ENCODE measurements around the gene SSU72.

The SSU72 gene

GRCh38 chr1:1606232-1606631, 31.6 kb upstream of the SSU72 start:
- H4K8ac ChIP-seq (ENCODE audit: low read depth, low read length): no peak overlapping the region
- WGBS (ENCODE audit: extremely low coverage, insufficient coverage, low lambda C conversion rate): no CpG with 5 or more reads among the region's 13 CpGs
- no peak overlapping the region for H3K4me2 ChIP-seq (ENCODE audit: low read length)
- H3K4me3 ChIP-seq (ENCODE audit: low read length): no peak overlapping the region
- no peak overlapping the region for H3K27ac ChIP-seq (ENCODE audit: low read depth, low read length)
- no peak overlapping the region for H2BK15ac ChIP-seq (replicated peaks; ENCODE audit: low read depth)
- no peak overlapping the region for H3K56ac ChIP-seq (ENCODE audit: low read length)
- no peak overlapping the region for H2BK120ac ChIP-seq (ENCODE audit: low read depth, low read length)
- no peak overlapping the region for H3K9ac ChIP-seq (ENCODE audit: low read length)
- no peak for DNase-seq
- H3K4ac ChIP-seq (ENCODE audit: low read depth, low read length): no peak overlapping the region
- H4K5ac ChIP-seq (ENCODE audit: low read length): no peak overlapping the region
- H3K23ac ChIP-seq (ENCODE audit: low read length): no peak overlapping the region
- no peak overlapping the region for H2AK5ac ChIP-seq (ENCODE audit: low read length)
- H3K36me3 ChIP-seq (ENCODE audit: control insufficient read depth, insufficient read depth, low read length): no peaks in the 10 kb centered on the region
- H3K79me1 ChIP-seq (ENCODE audit: low read length): no peaks in the 10 kb centered on the region
- H3K4me1 ChIP-seq (ENCODE audit: control insufficient read depth, low read depth, low read length): no peaks in the 10 kb centered on the region
- H2BK5ac ChIP-seq (ENCODE audit: low read length): no peak overlapping the region
- H3K18ac ChIP-seq (ENCODE audit: low read length): no peak overlapping the region
- no peaks in the 10 kb centered on the region for H3K79me2 ChIP-seq (ENCODE audit: control insufficient read depth, insufficient read depth, low read length)
- H3K27me3 ChIP-seq (ENCODE audit: insufficient read depth, low read length, poor library complexity): no peaks in the 10 kb centered on the region

- H3K4me2 ChIP-seq (ENCODE audit: low read length): no peak overlapping the region
- H3K79me2 ChIP-seq (ENCODE audit: control insufficient read depth, insufficient read depth, low read length): no peaks in the 10 kb centered on the region
- H2BK120ac ChIP-seq (ENCODE audit: low read depth, low read length): no peak overlapping the region
- H3K56ac ChIP-seq (ENCODE audit: low read length): no peak overlapping the region
- no peak overlapping the region for H3K9ac ChIP-seq (ENCODE audit: low read length)
- H2AK5ac ChIP-seq (ENCODE audit: low read length): no peak overlapping the region
- WGBS (ENCODE audit: extremely low coverage, insufficient coverage, low lambda C conversion rate): no CpG with 5 or more reads among the region's 17 CpGs
- H4K5ac ChIP-seq (ENCODE audit: low read length): no peak overlapping the region
- H3K36me3 ChIP-seq (ENCODE audit: control insufficient read depth, insufficient read depth, low read length): no peaks in the 10 kb centered on the region
- H3K79me1 ChIP-seq (ENCODE audit: low read length): no peaks in the 10 kb centered on the region
- no peak overlapping the region for H3K4me3 ChIP-seq (ENCODE audit: low read length)
- no peak overlapping the region for H2BK15ac ChIP-seq (replicated peaks; ENCODE audit: low read depth)
- no peak overlapping the region for H3K27ac ChIP-seq (ENCODE audit: low read depth, low read length)
- no peak overlapping the region for H3K23ac ChIP-seq (ENCODE audit: low read length)
- H4K8ac ChIP-seq (ENCODE audit: low read depth, low read length): no peak overlapping the region
- H2BK5ac ChIP-seq (ENCODE audit: low read length): no peak overlapping the region
- no peak overlapping the region for H3K18ac ChIP-seq (ENCODE audit: low read length)
- H3K4me1 ChIP-seq (ENCODE audit: control insufficient read depth, low read depth, low read length): no peaks in the 10 kb centered on the region
- H3K27me3 ChIP-seq (ENCODE audit: insufficient read depth, low read length, poor library complexity): no peaks in the 10 kb centered on the region
- DNase-seq: no peak
- no peak overlapping the region for H3K4ac ChIP-seq (ENCODE audit: low read depth, low read length)
These were observed 31.1 kb upstream of the SSU72 start for GRCh38 chr1:1605724-1606123.

GRCh38 chr1:1605034-1605591, 30.4 kb upstream of the SSU72 start:
- Histone ChIP-seq H2AK5ac (ENCODE audit: low read length) (no peak overlapping the region), H3K27ac (ENCODE audit: low read depth, low read length) (no peak overlapping the region), H2BK5ac (ENCODE audit: low read length) (no peak overlapping the region), H3K79me2 (ENCODE audit: control insufficient read depth, insufficient read depth, low read length) (no peaks in the 10 kb centered on the region), H3K4me2 (ENCODE audit: low read length) (no peak overlapping the region), H4K8ac (ENCODE audit: low read depth, low read length) (no peak overlapping the region), H3K23ac (ENCODE audit: low read length) (no peak overlapping the region), H3K18ac (ENCODE audit: low read length) (no peak overlapping the region), H2BK15ac (replicated peaks; ENCODE audit: low read depth) (no peak overlapping the region), H3K9ac (ENCODE audit: low read length) (no peak overlapping the region), H3K27me3 (ENCODE audit: insufficient read depth, low read length, poor library complexity) (peaks cover 3% of the 10 kb centered on the region), H2BK120ac (ENCODE audit: low read depth, low read length) (no peak overlapping the region), H3K36me3 (ENCODE audit: control insufficient read depth, insufficient read depth, low read length) (no peaks in the 10 kb centered on the region), H3K4me3 (ENCODE audit: low read length) (no peak overlapping the region), H3K56ac (ENCODE audit: low read length) (no peak overlapping the region), H4K5ac (ENCODE audit: low read length) (no peak overlapping the region), H3K4ac (ENCODE audit: low read depth, low read length) (no peak overlapping the region), H3K79me1 (ENCODE audit: low read length) (no peaks in the 10 kb centered on the region), H3K4me1 (ENCODE audit: control insufficient read depth, low read depth, low read length) (no peaks in the 10 kb centered on the region)
- no CpG with 5 or more reads among the region's 14 CpGs for WGBS (ENCODE audit: extremely low coverage, insufficient coverage, low lambda C conversion rate)
- DNase-seq: no peak

DNA sequence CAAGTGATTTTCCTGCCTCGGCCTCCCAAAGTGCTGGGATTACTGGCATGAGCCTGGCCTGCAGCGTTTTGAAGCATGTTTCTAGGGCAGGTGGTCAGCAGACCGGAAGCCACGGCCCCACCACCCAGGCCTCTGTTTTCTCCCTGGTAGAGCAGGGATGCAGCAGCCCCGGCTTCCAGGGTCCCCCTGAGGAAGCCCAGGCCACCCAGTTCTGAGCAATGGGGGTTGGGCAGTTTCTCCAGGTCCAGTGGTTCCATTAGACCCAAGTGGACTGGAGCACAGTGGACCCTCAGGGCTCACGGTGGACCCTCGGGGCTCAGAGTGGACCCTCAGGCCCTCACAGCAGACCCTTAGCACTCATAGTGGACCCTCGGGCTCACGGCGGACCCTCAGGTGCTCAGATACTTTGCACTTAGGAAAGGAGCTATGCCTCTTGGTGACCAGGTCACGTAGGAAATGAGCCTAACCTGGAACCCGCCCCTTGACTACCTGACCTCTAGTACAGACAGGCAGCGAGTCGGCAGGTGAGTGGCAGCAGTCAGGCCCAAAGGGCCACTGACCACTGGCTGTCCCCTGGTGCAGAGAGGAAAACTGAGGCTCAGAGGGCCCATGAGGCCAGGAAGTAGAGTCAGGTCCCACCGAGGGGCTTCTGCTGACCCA, 29.8 kb upstream of the SSU72 start:
- Histone ChIP-seq H3K23ac (ENCODE audit: low read length) (no peak overlapping the region), H3K27ac (ENCODE audit: low read depth, low read length) (no peak overlapping the region), H2AK5ac (ENCODE audit: low read length) (no peak overlapping the region), H2BK120ac (ENCODE audit: low read depth, low read length) (no peak overlapping the region), H4K8ac (ENCODE audit: low read depth, low read length) (no peak overlapping the region), H2BK5ac (ENCODE audit: low read length) (no peak overlapping the region), H3K27me3 (ENCODE audit: insufficient read depth, low read length, poor library complexity) (peaks cover 5% of the 10 kb centered on the region), H3K9ac (ENCODE audit: low read length) (no peak overlapping the region), H3K4ac (ENCODE audit: low read depth, low read length) (no peak overlapping the region), H3K56ac (ENCODE audit: low read length) (no peak overlapping the region), H3K79me1 (ENCODE audit: low read length) (no peaks in the 10 kb centered on the region), H2BK15ac (replicated peaks; ENCODE audit: low read depth) (no peak overlapping the region), H3K4me3 (ENCODE audit: low read length) (no peak overlapping the region), H3K36me3 (ENCODE audit: control insufficient read depth, insufficient read depth, low read length) (no peaks in the 10 kb centered on the region), H4K5ac (ENCODE audit: low read length) (no peak overlapping the region), H3K18ac (ENCODE audit: low read length) (no peak overlapping the region), H3K79me2 (ENCODE audit: control insufficient read depth, insufficient read depth, low read length) (no peaks in the 10 kb centered on the region), H3K4me2 (ENCODE audit: low read length) (no peak overlapping the region), H3K4me1 (ENCODE audit: control insufficient read depth, low read depth, low read length) (no peaks in the 10 kb centered on the region)
- DNase-seq: no peak
- WGBS (ENCODE audit: extremely low coverage, insufficient coverage, low lambda C conversion rate): no CpG with 5 or more reads among the region's 15 CpGs

DNA sequence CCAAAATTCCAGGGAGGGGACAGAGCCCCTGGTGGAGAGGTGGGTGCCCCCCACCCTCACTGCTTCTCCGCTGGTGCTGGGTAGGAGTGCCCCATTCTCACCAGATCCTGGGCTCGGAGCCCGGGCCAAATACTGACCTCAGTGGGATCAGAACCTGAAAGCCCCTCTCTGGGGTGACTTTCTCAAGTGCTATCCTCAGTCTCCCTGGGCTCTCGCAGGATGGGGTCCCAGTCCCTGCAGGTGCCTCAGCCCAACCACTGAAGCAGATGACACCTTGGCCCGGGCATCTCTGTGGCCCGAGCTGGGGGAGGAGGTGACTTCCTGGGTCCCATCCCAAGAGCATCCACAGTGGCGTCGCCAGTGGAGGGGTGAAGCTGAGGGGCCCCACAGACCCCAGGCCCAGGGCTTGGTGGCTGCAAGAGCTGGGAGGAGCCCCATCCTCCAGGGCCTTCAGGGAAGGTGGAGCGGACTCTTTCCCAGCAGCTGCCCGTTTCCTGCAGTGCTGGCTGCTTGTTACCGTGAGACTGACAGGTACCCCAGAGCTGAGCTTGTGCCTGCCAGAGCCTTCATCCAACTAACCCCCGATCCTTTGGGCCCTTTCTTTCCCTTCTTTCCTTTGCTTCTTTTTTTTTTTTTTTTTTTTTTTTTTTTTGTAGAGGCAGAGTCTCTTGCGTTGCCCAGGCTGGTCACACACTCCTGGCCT, 29.2 kb upstream of the SSU72 start:
- Histone ChIP-seq H3K27ac (ENCODE audit: low read depth, low read length) (no peak overlapping the region), H2BK5ac (ENCODE audit: low read length) (no peak overlapping the region), H3K9ac (ENCODE audit: low read length) (no peak overlapping the region), H4K8ac (ENCODE audit: low read depth, low read length) (no peak overlapping the region), H3K18ac (ENCODE audit: low read length) (no peak overlapping the region), H3K4me3 (ENCODE audit: low read length) (no peak overlapping the region), H3K4me1 (ENCODE audit: control insufficient read depth, low read depth, low read length) (no peaks in the 10 kb centered on the region), H2BK120ac (ENCODE audit: low read depth, low read length) (no peak overlapping the region), H3K4me2 (ENCODE audit: low read length) (no peak overlapping the region), H2AK5ac (ENCODE audit: low read length) (no peak overlapping the region), H3K56ac (ENCODE audit: low read length) (no peak overlapping the region), H4K5ac (ENCODE audit: low read length) (no peak overlapping the region), H3K79me2 (ENCODE audit: control insufficient read depth, insufficient read depth, low read length) (no peaks in the 10 kb centered on the region), H3K36me3 (ENCODE audit: control insufficient read depth, insufficient read depth, low read length) (no peaks in the 10 kb centered on the region), H3K23ac (ENCODE audit: low read length) (no peak overlapping the region), H3K4ac (ENCODE audit: low read depth, low read length) (no peak overlapping the region), H3K27me3 (ENCODE audit: insufficient read depth, low read length, poor library complexity) (peaks cover 10% of the 10 kb centered on the region), H2BK15ac (replicated peaks; ENCODE audit: low read depth) (no peak overlapping the region), H3K79me1 (ENCODE audit: low read length) (no peaks in the 10 kb centered on the region)
- WGBS (ENCODE audit: extremely low coverage, insufficient coverage, low lambda C conversion rate): no CpG with 5 or more reads among the region's 13 CpGs
- no peak for DNase-seq
